Measurements from ENCODE around the gene CD24. TPM values are rescaled to one million over a fixed set of nuclear protein-coding genes. Genes with fewer than 3 reads are reported as not detected.
A peak's percentile ranks its signal among the peaks of the same experiment; 100 is the strongest.

The CD24 gene
- total RNA-seq (10 to 100 TPM; 14.2 to 84.6 TPM), polyA plus RNA-seq (10 to 100 TPM; 14.4 to 15.0 TPM)

DNA sequence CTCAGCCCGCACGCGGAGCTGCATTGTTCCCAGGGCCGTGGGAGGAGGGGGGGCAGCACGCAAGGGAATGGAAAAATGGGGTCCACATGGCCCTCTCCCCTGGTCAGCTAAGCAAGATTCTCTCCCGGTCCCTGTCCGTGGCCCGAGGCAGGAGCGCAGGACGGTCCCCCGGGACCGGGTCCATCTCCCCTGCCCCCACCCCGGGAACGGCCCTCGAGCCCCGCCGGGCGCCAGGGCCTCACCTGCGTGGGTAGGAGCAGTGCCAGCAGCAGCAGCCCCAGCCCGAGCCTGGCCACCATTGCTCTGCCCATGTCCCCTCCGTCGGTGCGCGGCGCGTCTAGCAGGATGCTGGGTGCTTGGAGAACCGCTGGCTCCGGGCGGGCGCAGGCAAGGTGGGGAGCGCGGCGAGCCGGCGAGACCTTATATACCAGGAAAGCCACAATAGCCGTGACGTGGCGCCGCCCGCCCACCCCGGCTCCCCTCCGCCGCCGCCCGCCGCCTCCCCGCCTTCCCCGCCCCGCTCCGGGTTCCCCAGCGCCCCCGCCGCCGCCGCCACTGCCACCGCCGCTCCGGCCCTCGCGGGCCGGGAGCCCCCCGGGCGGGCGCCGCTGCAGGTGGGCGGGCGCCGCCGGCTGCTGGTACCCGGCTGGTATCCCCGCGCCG, at the start of gene CD24:
Gene CD24, minus strand, starts transcription at position 394 of the 663 bp plus-strand sequence. Its CDS starts 83 bp downstream, at position 311.
- Histone ChIP-seq H3K4me1 (ENCODE audit: control insufficient read depth in 4 of 4, insufficient read depth in 4 of 4, low read length in 3 of 4) (peaks cover 10 to 16% (median 12%) of the 10 kb centered on the region in 4 donors), H3K4me3 (ENCODE audit: low read depth in 1 of 3, low read length in 3 of 3) (peak within 1 kb of the TSS; percentile 11 to 88 (median 61)), H3K27me3 (ENCODE audit: control insufficient read depth in 4 of 4, insufficient read depth in 4 of 4, low read length in 3 of 4) (peaks cover 0 to 7% (median 1%) of the 10 kb centered on the region in 4 donors), H3K9me3 (ENCODE audit: control insufficient read depth in 4 of 4, low read length in 3 of 4) (no peaks in the 10 kb centered on the region), H3K9ac (ENCODE audit: low read depth in 1 of 2, low read length in 2 of 2) (no peak within 1 kb of the TSS), H3K36me3 (ENCODE audit: control insufficient read depth in 4 of 4, insufficient read depth in 3 of 4, low read depth in 1 of 4, low read length in 3 of 4) (no peaks in the 10 kb centered on the region), H3K27ac (ENCODE audit: low read depth in 1 of 2, low read length in 2 of 2) (peak within 1 kb of the TSS in 1 of 2 donors; percentile 12)
- WGBS, result 2% methylated on average over 73 of the region's 73 CpGs
- DNase-seq (ENCODE audit: low spot score), result peak; percentile 57
- TF ChIP-seq TAF1 (conservative IDR thresholded peaks at IDR 0.05) (no peak), JUND (IDR thresholded peaks at IDR 0.05) (no peak), SP1 (IDR thresholded peaks at IDR 0.05) (no peak), GABPA (IDR thresholded peaks at IDR 0.05 in 1 of 2, conservative IDR thresholded peaks at IDR 0.05 in 1 of 2) (no peak), FOXA1 (IDR thresholded peaks at IDR 0.05) (no peak)
- TF ChIP-seq, protein P1, sequence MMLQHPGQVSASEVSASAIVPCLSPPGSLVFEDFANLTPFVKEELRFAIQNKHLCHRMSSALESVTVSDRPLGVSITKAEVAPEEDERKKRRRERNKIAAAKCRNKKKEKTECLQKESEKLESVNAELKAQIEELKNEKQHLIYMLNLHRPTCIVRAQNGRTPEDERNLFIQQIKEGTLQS (IDR thresholded peaks at IDR 0.05), result no peak

GRCh38 chr6:107021446-107022185, 47.1 kb upstream of the CD24 start:
- H3K36me3 ChIP-seq (ENCODE audit: control insufficient read depth in 4 of 4, insufficient read depth in 3 of 4, low read depth in 1 of 4, low read length in 3 of 4), result no peaks in the 10 kb centered on the region
- DNase-seq (ENCODE audit: low spot score), result no peak
- WGBS, result 84% methylated on average over 1 of the region's 1 CpG
- H3K27ac ChIP-seq (ENCODE audit: low read depth in 1 of 2, low read length in 2 of 2), result no peak overlapping the region
- H3K4me1 ChIP-seq (ENCODE audit: control insufficient read depth in 4 of 4, insufficient read depth in 4 of 4, low read length in 3 of 4), result no peaks in the 10 kb centered on the region
- TF ChIP-seq TAF1 (conservative IDR thresholded peaks at IDR 0.05) (no peak), FOXA2 (IDR thresholded peaks at IDR 0.05) (no peak), GABPA (IDR thresholded peaks at IDR 0.05 in 1 of 2, conservative IDR thresholded peaks at IDR 0.05 in 1 of 2) (no peak), FOXA1 (IDR thresholded peaks at IDR 0.05) (no peak), HNF4A (conservative IDR thresholded peaks at IDR 0.05) (no peak), SP1 (IDR thresholded peaks at IDR 0.05) (no peak), JUND (IDR thresholded peaks at IDR 0.05) (no peak), RAD21 (IDR thresholded peaks at IDR 0.05) (no peak), RXRA (IDR thresholded peaks at IDR 0.05) (no peak), REST (IDR thresholded peaks at IDR 0.05) (no peak), EGR1 (IDR thresholded peaks at IDR 0.05; ENCODE audit: low read depth in 2 of 2) (no peak)
- TF ChIP-seq, protein P1 (IDR thresholded peaks at IDR 0.05), result no peak
- H3K9me3 ChIP-seq (ENCODE audit: control insufficient read depth in 4 of 4, low read length in 3 of 4), result no peaks in the 10 kb centered on the region
- H3K27me3 ChIP-seq (ENCODE audit: control insufficient read depth in 4 of 4, insufficient read depth in 4 of 4, low read length in 3 of 4), result no peaks in the 10 kb centered on the region
- H3K9ac ChIP-seq (ENCODE audit: low read depth in 1 of 2, low read length in 2 of 2), result no peak overlapping the region
- H3K4me3 ChIP-seq (ENCODE audit: low read depth in 1 of 3, low read length in 3 of 3), result no peak overlapping the region

All from liver (tissue), 9 donors.